ENCODE data around the gene DLX5. TPM values are rescaled to one million over a fixed set of nuclear protein-coding genes. Genes with fewer than 3 reads are reported as not detected.

DLX5 gene
- total and polyA plus RNA-seq, 2 donors (not counting 1 experiment from before 2014, with no cell fraction given), result 0.06 to 0.17 TPM

- no peaks in the 10 kb centered on the region for H3K79me2 ChIP-seq (ENCODE audit: control insufficient read depth, insufficient read depth, low read length)
- H3K27me3 ChIP-seq (ENCODE audit: control insufficient read depth, insufficient read depth, low read length), result peaks cover 33% of the 10 kb centered on the region
- no peaks in the 10 kb centered on the region for H3K9me3 ChIP-seq (ENCODE audit: control insufficient read depth, insufficient read depth, low read depth, low read length)
- H3K4me1 ChIP-seq (ENCODE audit: control insufficient read depth, extremely low read depth, insufficient read depth, low read length), result no peaks in the 10 kb centered on the region
- peak overlapping the region in 3 of 4 experiments; percentile 1 to 51 (median 46) for H3K4me3 ChIP-seq (replicated peaks in 1 of 4; ENCODE audit: control extremely low read depth in 1 of 4, insufficient read depth in 1 of 4, low read depth in 3 of 4, low read length in 4 of 4)
- no peak overlapping the region for H3K9ac ChIP-seq (ENCODE audit: insufficient read depth, low read length)
- H2AFZ ChIP-seq (ENCODE audit: low read length), result no peak overlapping the region
- no peak overlapping the region for H3K27ac ChIP-seq (ENCODE audit: insufficient read depth, low read length)
- peak overlapping the region; percentile 11 for H3K4me2 ChIP-seq (ENCODE audit: extremely low read depth, insufficient read depth, low read length)
- H4K20me1 ChIP-seq (ENCODE audit: control insufficient read depth, extremely low read depth, insufficient read depth, low read length), result no peaks in the 10 kb centered on the region
- DNase-seq (ENCODE audit: low read depth in 2 of 2), result peak; percentile 74 to 85
- H3K36me3 ChIP-seq (ENCODE audit: control insufficient read depth, insufficient read depth, low read length), result no peaks in the 10 kb centered on the region
- peak; percentile 97 to 98 for TF ChIP-seq CTCF (conservative IDR thresholded peaks at IDR 0.05 in 1 of 2, IDR thresholded peaks at IDR 0.05 in 1 of 2; ENCODE audit: low read depth in 1 of 2, low read length in 2 of 2)
- TF ChIP-seq EZH2 (IDR thresholded peaks at IDR 0.05; ENCODE audit: low read length, missing control alignments), result peak; percentile 19
These were observed 3.0 kb upstream of the DLX5 start for GRCh38 chr7:97027427-97028234.

- Histone ChIP-seq H3K4me1 (ENCODE audit: control insufficient read depth, extremely low read depth, insufficient read depth, low read length) (no peaks in the 10 kb centered on the region), H2AFZ (ENCODE audit: low read length) (no peak overlapping the region), H3K4me3 (replicated peaks in 1 of 4; ENCODE audit: control extremely low read depth in 1 of 4, insufficient read depth in 1 of 4, low read depth in 3 of 4, low read length in 4 of 4) (peak overlapping the region in 1 of 4 experiments; percentile 51)
These were observed 2.2 kb upstream of the DLX5 start for GRCh38 chr7:97026715-97027426.

More at GRCh38 chr7:97026715-97027426, 2.2 kb upstream of the DLX5 start:
- no peak for TF ChIP-seq CTCF (conservative IDR thresholded peaks at IDR 0.05 in 1 of 2, IDR thresholded peaks at IDR 0.05 in 1 of 2; ENCODE audit: low read depth in 1 of 2, low read length in 2 of 2)
- TF ChIP-seq EZH2 (IDR thresholded peaks at IDR 0.05; ENCODE audit: low read length, missing control alignments), result no peak
- DNase-seq (ENCODE audit: low read depth in 2 of 2), result no peak
- H3K36me3 ChIP-seq (ENCODE audit: control insufficient read depth, insufficient read depth, low read length), result no peaks in the 10 kb centered on the region
- H3K79me2 ChIP-seq (ENCODE audit: control insufficient read depth, insufficient read depth, low read length), result no peaks in the 10 kb centered on the region
- peaks cover 38% of the 10 kb centered on the region for H3K27me3 ChIP-seq (ENCODE audit: control insufficient read depth, insufficient read depth, low read length)
- H3K9me3 ChIP-seq (ENCODE audit: control insufficient read depth, insufficient read depth, low read depth, low read length), result no peaks in the 10 kb centered on the region
- no peak overlapping the region for H3K27ac ChIP-seq (ENCODE audit: insufficient read depth, low read length)
- H3K9ac ChIP-seq (ENCODE audit: insufficient read depth, low read length), result no peak overlapping the region
- peak overlapping the region; percentile 11 for H3K4me2 ChIP-seq (ENCODE audit: extremely low read depth, insufficient read depth, low read length)
- no peaks in the 10 kb centered on the region for H4K20me1 ChIP-seq (ENCODE audit: control insufficient read depth, extremely low read depth, insufficient read depth, low read length)
